ENCODE data around the gene TEX38. TPM values are rescaled to one million over a fixed set of nuclear protein-coding genes. Genes with fewer than 3 reads are reported as not detected.
"Not testable (repeated sequence)": the region's sequence is repeated elsewhere in the genome, so short reads cannot be mapped to it uniquely, and the experiment has no call there.

The TEX38 gene
- total RNA-seq, 1 experiment from 2014 or later: not detected

DNA sequence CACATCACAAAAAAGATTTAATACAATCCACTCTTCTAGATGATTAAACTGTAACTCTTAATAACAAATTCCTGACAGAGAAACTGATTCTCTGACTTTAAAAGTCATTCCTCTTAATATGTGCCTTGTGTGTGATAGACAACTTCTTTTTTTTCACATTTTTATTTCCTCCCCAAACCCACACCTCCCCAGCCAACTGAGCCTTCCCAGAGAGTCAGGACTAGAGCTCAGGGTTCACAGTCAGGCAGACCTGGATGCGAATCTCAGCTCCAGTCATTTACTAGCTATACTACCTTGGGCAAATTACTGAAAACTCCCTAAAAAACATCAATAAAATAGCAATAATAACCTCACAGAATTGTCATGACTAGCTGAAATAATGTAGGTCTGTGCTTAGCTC is 17.6 kb upstream of the TEX38 start:
- BruUV-seq (replicated peaks): no TSS peak
- H3K4me1 Mint-ChIP-seq (ENCODE audit: insufficient read depth, unreplicated experiment): no peaks in the 10 kb centered on the region
- no peak overlapping the region for H3K4me3 Mint-ChIP-seq (ENCODE audit: unreplicated experiment)
- no peaks in the 10 kb centered on the region for H3K9me3 Mint-ChIP-seq (ENCODE audit: unreplicated experiment)
- no peak overlapping the region for H3K27ac Mint-ChIP-seq (ENCODE audit: low read depth, unreplicated experiment)
- CTCF ChIA-PET: interaction anchor here (0.6 to 1.3 kb wide), 2 partner anchors 11 to 49 kb away, joined by 3 to 4 read pairs; no protein-coding TSS in a partner anchor
- peaks cover 59% of the 10 kb centered on the region for H3K36me3 Mint-ChIP-seq (ENCODE audit: insufficient read depth, unreplicated experiment)
- no peak for DNase-seq (ENCODE audit: unreplicated experiment)
- H3K27me3 Mint-ChIP-seq (ENCODE audit: insufficient read depth, unreplicated experiment): no peaks in the 10 kb centered on the region
- intact Hi-C loops (cut with micrococcal nuclease): no loop called here
- TF ChIP-seq, protein P1, sequence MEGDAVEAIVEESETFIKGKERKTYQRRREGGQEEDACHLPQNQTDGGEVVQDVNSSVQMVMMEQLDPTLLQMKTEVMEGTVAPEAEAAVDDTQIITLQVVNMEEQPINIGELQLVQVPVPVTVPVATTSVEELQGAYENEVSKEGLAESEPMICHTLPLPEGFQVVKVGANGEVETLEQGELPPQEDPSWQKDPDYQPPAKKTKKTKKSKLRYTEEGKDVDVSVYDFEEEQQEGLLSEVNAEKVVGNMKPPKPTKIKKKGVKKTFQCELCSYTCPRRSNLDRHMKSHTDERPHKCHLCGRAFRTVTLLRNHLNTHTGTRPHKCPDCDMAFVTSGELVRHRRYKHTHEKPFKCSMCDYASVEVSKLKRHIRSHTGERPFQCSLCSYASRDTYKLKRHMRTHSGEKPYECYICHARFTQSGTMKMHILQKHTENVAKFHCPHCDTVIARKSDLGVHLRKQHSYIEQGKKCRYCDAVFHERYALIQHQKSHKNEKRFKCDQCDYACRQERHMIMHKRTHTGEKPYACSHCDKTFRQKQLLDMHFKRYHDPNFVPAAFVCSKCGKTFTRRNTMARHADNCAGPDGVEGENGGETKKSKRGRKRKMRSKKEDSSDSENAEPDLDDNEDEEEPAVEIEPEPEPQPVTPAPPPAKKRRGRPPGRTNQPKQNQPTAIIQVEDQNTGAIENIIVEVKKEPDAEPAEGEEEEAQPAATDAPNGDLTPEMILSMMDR (IDR thresholded peaks at IDR 0.05; ENCODE audit: unreplicated experiment): no peak
- POLR2A ChIA-PET: interaction anchor here (1.7 to 2.1 kb wide), 2 partner anchors 10 to 13 kb away, joined by 6 to 7 read pairs; partner anchors contain the start of gene ATPAF1

DNA sequence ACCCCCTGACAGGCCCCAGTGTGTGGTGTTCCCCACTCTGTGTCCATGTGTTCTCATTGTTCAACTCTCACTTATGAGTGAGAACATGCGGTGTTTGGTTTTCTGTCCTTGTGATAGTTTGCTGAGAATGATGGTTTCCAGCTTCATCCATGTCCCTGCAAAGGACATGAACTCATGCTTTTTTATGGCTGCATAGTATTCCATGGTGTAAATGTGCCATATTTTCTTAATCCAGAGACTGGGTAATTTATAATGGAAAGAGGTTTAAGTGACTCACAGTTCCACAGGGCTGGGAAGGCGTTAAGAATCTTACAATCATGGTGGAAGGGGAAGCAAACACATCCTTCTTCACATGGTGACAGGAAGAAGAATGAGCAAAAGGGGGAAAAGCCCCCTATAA is 17.0 kb upstream of the TEX38 start:
- H3K36me3 Mint-ChIP-seq (ENCODE audit: insufficient read depth, unreplicated experiment): peaks cover 59% of the 10 kb centered on the region
- BruUV-seq (replicated peaks); H3K9me3 Mint-ChIP-seq (ENCODE audit: unreplicated experiment); H3K4me1 Mint-ChIP-seq (ENCODE audit: insufficient read depth, unreplicated experiment); H3K4me3 Mint-ChIP-seq (ENCODE audit: unreplicated experiment); intact Hi-C loops (cut with micrococcal nuclease); H3K27ac Mint-ChIP-seq (ENCODE audit: low read depth, unreplicated experiment); H3K27me3 Mint-ChIP-seq (ENCODE audit: insufficient read depth, unreplicated experiment); DNase-seq (ENCODE audit: unreplicated experiment): not testable (repeated sequence)
- ChIA-PET POLR2A (interaction anchor here (1.7 to 2.1 kb wide), 2 partner anchors 11 to 13 kb away, joined by 6 to 7 read pairs; partner anchors contain the start of gene ATPAF1), CTCF (interaction anchor here (0.6 to 0.7 kb wide), 2 partner anchors 11 to 377 kb away, joined by 3 to 5 read pairs; no protein-coding TSS in a partner anchor)

DNA sequence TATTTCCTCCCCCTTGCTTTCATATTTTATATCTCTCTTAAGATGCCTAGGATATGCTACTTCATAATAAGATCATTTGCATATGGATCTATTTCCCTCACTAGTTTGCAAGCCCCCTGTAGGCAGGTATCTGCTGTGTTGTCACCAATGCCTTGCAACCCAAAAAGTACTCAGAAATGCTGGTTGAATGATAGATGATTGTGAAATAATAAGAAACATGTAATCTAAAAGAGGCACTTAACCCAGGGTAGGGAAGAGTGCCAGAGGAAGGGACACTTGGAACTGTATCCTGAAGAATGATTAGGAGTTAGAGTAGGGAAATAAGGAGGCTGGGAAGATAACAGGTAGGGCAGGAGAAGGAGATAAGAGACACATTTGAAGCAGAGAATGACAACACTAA is 15.8 kb upstream of the TEX38 start:
- POLR2A ChIA-PET: no interaction called here
- DNase-seq (ENCODE audit: unreplicated experiment): no peak
- intact Hi-C loops (cut with micrococcal nuclease): no loop called here
- no TSS peak for BruUV-seq (replicated peaks)
- TF ChIP-seq, protein P1 (IDR thresholded peaks at IDR 0.05; ENCODE audit: unreplicated experiment): no peak
- Mint-ChIP-seq H3K4me1 (ENCODE audit: insufficient read depth, unreplicated experiment) (no peaks in the 10 kb centered on the region), H3K4me3 (ENCODE audit: unreplicated experiment) (no peak overlapping the region), H3K9me3 (ENCODE audit: unreplicated experiment) (no peaks in the 10 kb centered on the region), H3K27ac (ENCODE audit: low read depth, unreplicated experiment) (no peak overlapping the region), H3K27me3 (ENCODE audit: insufficient read depth, unreplicated experiment) (no peaks in the 10 kb centered on the region), H3K36me3 (ENCODE audit: insufficient read depth, unreplicated experiment) (peaks cover 55% of the 10 kb centered on the region)
- CTCF ChIA-PET: no interaction called here

DNA sequence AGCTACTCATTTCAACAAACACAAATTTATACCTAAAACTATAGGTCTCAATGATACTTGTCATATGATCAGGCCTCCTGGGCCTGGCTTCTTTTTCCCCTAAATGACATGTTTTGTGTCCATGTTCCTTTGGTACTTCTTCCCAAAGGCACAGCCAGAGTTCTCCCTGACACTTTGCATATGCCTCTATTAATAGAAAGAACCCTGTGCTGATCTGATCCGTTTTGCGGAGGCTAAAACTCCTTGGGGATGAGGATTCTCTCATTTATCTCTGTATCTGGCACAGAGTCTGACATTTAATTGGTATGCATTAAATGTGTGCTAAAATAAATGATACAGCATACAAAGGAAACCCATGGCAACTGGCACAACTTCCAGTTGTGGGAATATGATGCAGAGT is 15.0 kb upstream of the TEX38 start:
- Mint-ChIP-seq H3K36me3 (ENCODE audit: insufficient read depth, unreplicated experiment) (peaks cover 54% of the 10 kb centered on the region), H3K4me3 (ENCODE audit: unreplicated experiment) (no peak overlapping the region), H3K9me3 (ENCODE audit: unreplicated experiment) (no peaks in the 10 kb centered on the region), H3K4me1 (ENCODE audit: insufficient read depth, unreplicated experiment) (no peaks in the 10 kb centered on the region), H3K27ac (ENCODE audit: low read depth, unreplicated experiment) (no peak overlapping the region), H3K27me3 (ENCODE audit: insufficient read depth, unreplicated experiment) (no peaks in the 10 kb centered on the region)
- intact Hi-C loops (cut with micrococcal nuclease): no loop called here
- ChIA-PET CTCF (interaction anchor here (0.6 kb wide), 1 partner anchor 292 kb away, joined by 3 read pairs; no protein-coding TSS in a partner anchor), POLR2A (no interaction called here)
- no peak for DNase-seq (ENCODE audit: unreplicated experiment)
- BruUV-seq (replicated peaks): no TSS peak
- TF ChIP-seq, protein P1 (IDR thresholded peaks at IDR 0.05; ENCODE audit: unreplicated experiment): no peak
